KOPT-K1 (cell line): Measurements from ENCODE around the gene IL19.

Source experiments
- H3K27ac ChIP-seq: fragments of 200-600 bp; sonication (generic); 2 replicates; pipeline ENCODE4 v1.5.1; 2016; ENCODE audit warnings: antibody characterized with exemption, mild to moderate bottlenecking, low read depth, low read length; ENCODE audit not compliant: poor library complexity, severe bottlenecking
- H3K36me3 ChIP-seq: fragments of 200-600 bp; sonication (generic); 2 replicates; pipeline ENCODE4 v1.5.1; 2017; ENCODE audit warnings: antibody characterized with exemption, mild to moderate bottlenecking, low read length, moderate library complexity; ENCODE audit not compliant: insufficient read depth
- H3K9me3 ChIP-seq: fragments of 200-600 bp; sonication (generic); 2 replicates; pipeline ENCODE4 v1.5.1; 2017; ENCODE audit warnings: antibody characterized with exemption, low read length, mild to moderate bottlenecking; ENCODE audit not compliant: insufficient read depth, poor library complexity, severe bottlenecking

IL19 gene

GRCh38 chr1:206779638-206780037 is 9.1 kb downstream of the IL19 start:
- no peaks in the 10 kb centered on the region for H3K36me3 ChIP-seq

DNA sequence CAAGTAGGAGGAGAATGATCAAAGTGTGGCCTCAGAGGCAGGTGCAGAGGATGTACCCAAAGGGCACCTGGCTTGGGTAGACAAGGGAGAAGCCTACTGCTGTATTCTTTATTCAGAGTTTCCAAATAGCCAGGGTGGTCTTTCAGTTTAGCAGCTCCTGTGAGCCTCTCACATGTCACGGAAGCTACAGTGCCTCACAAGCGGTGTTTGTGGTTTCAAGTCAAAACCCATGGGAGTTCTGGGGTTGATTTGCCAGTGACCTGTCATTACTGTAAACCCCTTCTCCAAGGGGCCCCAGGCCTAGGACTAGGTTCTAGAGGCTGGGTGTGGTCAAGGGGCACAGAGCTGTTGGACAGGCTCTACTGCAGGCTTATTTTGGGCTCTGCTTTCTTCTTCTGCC is 11.9 kb downstream of the IL19 start:
- Histone ChIP-seq H3K36me3 (no peaks in the 10 kb centered on the region), H3K27ac (peak overlapping the region; percentile 51), H3K9me3 (no peaks in the 10 kb centered on the region)

More at GRCh38 chr1:206779638-206780037, 9.1 kb downstream of the IL19 start:
- Histone ChIP-seq H3K9me3 (no peaks in the 10 kb centered on the region), H3K27ac (no peak overlapping the region)

- Histone ChIP-seq H3K27ac (peak overlapping the region; percentile 12), H3K36me3 (no peaks in the 10 kb centered on the region), H3K9me3 (no peaks in the 10 kb centered on the region)
Observed at GRCh38 chr1:206783506-206783905, 12.9 kb downstream of the IL19 start.

GRCh38 chr1:206784471-206784903 is 13.9 kb downstream of the IL19 start:
- H3K27ac ChIP-seq: peak overlapping the region; percentile 12
- H3K36me3 ChIP-seq: no peaks in the 10 kb centered on the region
- no peaks in the 10 kb centered on the region for H3K9me3 ChIP-seq

GRCh38 chr1:206785182-206785765 is 14.7 kb downstream of the IL19 start:
- Histone ChIP-seq H3K27ac (no peak overlapping the region), H3K36me3 (no peaks in the 10 kb centered on the region), H3K9me3 (no peaks in the 10 kb centered on the region)

- Histone ChIP-seq H3K9me3 (no peaks in the 10 kb centered on the region), H3K36me3 (no peaks in the 10 kb centered on the region), H3K27ac (no peak overlapping the region)
Observed at GRCh38 chr1:206786212-206786886, 15.8 kb downstream of the IL19 start.

DNA sequence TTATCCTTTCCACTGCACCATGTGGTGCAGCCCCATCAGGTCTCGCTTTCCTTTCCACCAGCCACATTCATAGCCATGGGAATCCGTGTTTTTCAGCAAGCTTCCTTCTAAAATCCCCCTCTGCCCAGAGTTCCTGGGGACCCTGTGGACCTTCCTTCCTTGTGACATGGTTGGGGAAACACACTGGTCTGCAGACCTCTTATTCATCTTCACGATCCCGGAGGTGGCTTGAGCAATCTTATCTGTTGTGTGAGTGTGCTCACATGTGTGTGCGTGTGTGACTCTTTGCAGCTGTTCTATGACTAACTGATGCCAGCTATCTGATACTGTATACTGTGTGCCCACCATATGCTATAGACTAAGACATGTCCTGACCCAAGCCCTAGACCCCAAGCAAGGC is 17.3 kb downstream of the IL19 start:
- Histone ChIP-seq H3K27ac (peak overlapping the region; percentile 31), H3K36me3 (no peaks in the 10 kb centered on the region), H3K9me3 (no peaks in the 10 kb centered on the region)

GRCh38 chr1:206788487-206789050 is 18.0 kb downstream of the IL19 start:
- no peaks in the 10 kb centered on the region for H3K36me3 ChIP-seq
- H3K9me3 ChIP-seq: no peaks in the 10 kb centered on the region
- H3K27ac ChIP-seq: no peak overlapping the region

DNA sequence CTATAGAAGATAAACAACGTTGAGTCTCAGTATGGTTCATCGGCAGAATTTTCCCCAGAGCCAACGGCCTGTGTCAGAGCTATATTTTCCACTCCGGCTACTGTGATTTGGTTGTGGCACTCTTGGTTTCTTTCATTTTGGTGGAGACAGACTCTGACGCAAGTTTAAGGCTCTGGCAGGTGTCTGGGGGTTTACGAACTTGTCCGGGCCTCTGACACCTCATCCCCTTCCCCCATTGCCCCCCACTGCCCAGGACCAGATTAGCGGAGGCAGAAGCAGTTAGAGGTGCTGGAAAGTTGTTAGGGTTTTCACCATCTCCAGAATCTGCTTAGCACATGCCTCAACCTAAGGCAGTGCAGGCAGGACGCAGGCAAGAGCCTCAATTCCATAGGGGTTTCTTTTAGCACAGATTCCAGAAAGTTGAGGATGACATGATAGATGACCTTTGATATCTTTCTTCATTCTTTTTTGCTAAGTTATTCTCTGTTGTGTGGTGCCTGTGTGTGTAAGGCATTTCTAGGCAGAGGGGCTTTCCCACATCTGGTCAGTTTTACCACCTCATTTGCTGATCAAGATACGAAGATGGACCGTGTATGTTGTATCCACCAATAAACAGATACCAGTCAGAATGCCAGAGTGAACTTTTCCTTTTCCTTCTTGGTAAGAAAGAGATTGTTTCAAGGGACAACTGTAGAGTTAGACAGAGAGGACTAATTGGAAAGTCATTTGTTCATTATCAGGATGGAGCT is 20.1 kb downstream of the IL19 start:
- Histone ChIP-seq H3K9me3 (no peaks in the 10 kb centered on the region), H3K36me3 (no peaks in the 10 kb centered on the region), H3K27ac (no peak overlapping the region)

DNA sequence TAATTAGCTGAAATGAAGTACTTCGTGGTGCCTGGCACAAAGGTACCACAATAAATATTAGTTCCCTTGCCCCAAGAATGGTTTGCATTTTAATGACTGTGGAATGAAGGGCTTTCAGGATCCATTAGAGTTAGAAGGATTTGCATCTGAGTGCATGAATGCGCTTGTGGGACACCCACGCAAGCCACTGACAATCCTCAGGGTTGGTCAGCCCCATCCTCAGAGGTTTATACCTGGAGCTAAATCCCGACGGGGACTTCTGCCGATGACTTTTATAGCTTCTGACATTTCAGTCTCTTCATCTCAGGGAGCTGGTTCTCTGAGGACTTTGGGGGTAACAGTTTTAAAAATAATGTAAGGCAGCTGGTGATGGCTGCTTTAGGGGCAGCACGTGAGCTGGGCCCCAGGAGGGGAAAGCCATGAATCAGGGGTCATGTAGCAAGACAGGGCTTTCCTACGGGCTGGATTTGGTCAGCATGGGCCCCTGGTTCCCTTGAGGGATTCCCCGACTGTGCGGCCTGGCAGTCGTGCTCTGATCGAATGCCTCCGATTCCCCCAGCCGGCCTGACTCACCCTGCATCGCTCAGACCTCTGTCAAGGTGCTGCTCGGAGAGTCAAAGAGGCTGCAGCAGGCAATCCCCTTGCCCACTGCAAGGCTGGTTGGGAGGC is 22.5 kb downstream of the IL19 start:
- Histone ChIP-seq H3K36me3 (no peaks in the 10 kb centered on the region), H3K27ac (no peak overlapping the region), H3K9me3 (no peaks in the 10 kb centered on the region)

- no peaks in the 10 kb centered on the region for H3K36me3 ChIP-seq
- H3K9me3 ChIP-seq: no peaks in the 10 kb centered on the region
- no peak overlapping the region for H3K27ac ChIP-seq
Observed at GRCh38 chr1:206793620-206794019, 23.0 kb downstream of the IL19 start.

GRCh38 chr1:206794294-206794908 is 23.8 kb downstream of the IL19 start:
- no peaks in the 10 kb centered on the region for H3K36me3 ChIP-seq
- no peak overlapping the region for H3K27ac ChIP-seq
- no peaks in the 10 kb centered on the region for H3K9me3 ChIP-seq

GRCh38 chr1:206796116-206796515 is 25.5 kb downstream of the IL19 start:
- Histone ChIP-seq H3K27ac (no peak overlapping the region), H3K36me3 (no peaks in the 10 kb centered on the region), H3K9me3 (no peaks in the 10 kb centered on the region)

DNA sequence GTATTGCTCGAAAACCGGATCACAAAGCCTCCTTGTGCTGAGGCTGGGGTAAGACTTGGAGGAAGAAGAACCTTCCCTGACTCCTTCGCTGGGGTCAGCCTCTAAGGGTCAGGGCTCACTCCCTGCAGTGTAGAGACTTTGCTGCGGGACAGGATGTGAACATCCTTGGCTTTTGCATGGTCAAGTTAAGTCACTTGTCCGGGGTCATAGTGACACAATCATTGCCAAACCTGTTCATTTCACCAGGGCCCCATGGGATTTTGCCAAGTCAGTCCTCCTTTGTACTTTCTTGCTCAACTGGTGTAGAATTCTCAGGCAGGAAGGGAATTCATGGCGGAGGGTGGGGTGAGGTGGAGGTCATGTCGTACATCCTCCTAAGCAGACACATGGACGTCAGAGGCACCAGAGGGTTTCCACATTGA is 26.4 kb downstream of the IL19 start:
- no peaks in the 10 kb centered on the region for H3K9me3 ChIP-seq
- H3K36me3 ChIP-seq: no peaks in the 10 kb centered on the region
- no peak overlapping the region for H3K27ac ChIP-seq
